NCI-H1092 (cell line): ENCODE data around the gene SIRPG.
"Not testable (repeated sequence)": the region's sequence is repeated elsewhere in the genome, so short reads cannot be mapped to it uniquely, and the experiment has no call there.

ENCODE experiments used
- DNase-seq: peaks from one replicate; lab custom pipeline; 2025; lab: John Stamatoyannopoulos, UW

Gene SIRPG

GRCh38 chr20:1671891-1672669 is 14.5 kb upstream of the SIRPG start:
- no peak for DNase-seq

- DNase-seq, result no peak
These were observed 11.7 kb upstream of the SIRPG start for GRCh38 chr20:1669304-1669703.

GRCh38 chr20:1667502-1668085 is 10.0 kb upstream of the SIRPG start:
- no peak for DNase-seq

- DNase-seq, result no peak
These were observed 9.2 kb upstream of the SIRPG start for GRCh38 chr20:1666802-1667201.

- no peak for DNase-seq
These were observed 7.8 kb upstream of the SIRPG start for GRCh38 chr20:1665345-1665744.

- DNase-seq, result no peak
These were observed 7.3 kb upstream of the SIRPG start for GRCh38 chr20:1664911-1665310.

GRCh38 chr20:1663917-1664316 is 6.3 kb upstream of the SIRPG start:
- no peak for DNase-seq

- no peak for DNase-seq
These were observed 4.1 kb upstream of the SIRPG start for GRCh38 chr20:1661542-1662299.

- no peak for DNase-seq
These were observed 2.7 kb upstream of the SIRPG start for GRCh38 chr20:1660246-1660645.

- no peak for DNase-seq
These were observed 735 bp downstream of the SIRPG start for GRCh38 chr20:1656844-1657243.

GRCh38 chr20:1654996-1655395 is 2.6 kb downstream of the SIRPG start:
- DNase-seq, result no peak

GRCh38 chr20:1652960-1653359 is 4.6 kb downstream of the SIRPG start:
- no peak for DNase-seq

GRCh38 chr20:1652104-1652503 is 5.5 kb downstream of the SIRPG start:
- DNase-seq, result no peak

GRCh38 chr20:1651268-1652058 is 6.1 kb downstream of the SIRPG start:
- no peak for DNase-seq

GRCh38 chr20:1648101-1648500 is 9.5 kb downstream of the SIRPG start:
- DNase-seq, result no peak

- DNase-seq, result no peak
These were observed 10.6 kb downstream of the SIRPG start for GRCh38 chr20:1646975-1647431.

- no peak for DNase-seq
These were observed 13.2 kb downstream of the SIRPG start for GRCh38 chr20:1644101-1644962.

GRCh38 chr20:1638643-1639042 is 18.9 kb downstream of the SIRPG start:
- DNase-seq, result not testable (repeated sequence)

- DNase-seq, result no peak
These were observed 19.8 kb downstream of the SIRPG start for GRCh38 chr20:1637755-1638154.

- DNase-seq, result no peak
These were observed 20.4 kb downstream of the SIRPG start for GRCh38 chr20:1637226-1637625.

GRCh38 chr20:1636621-1637020 is 21.0 kb downstream of the SIRPG start:
- no peak for DNase-seq
